ENCODE measurements around the gene AARS1.
"Not testable (repeated sequence)": the region's sequence is repeated elsewhere in the genome, so short reads cannot be mapped to it uniquely, and the experiment has no call there.

DNA sequence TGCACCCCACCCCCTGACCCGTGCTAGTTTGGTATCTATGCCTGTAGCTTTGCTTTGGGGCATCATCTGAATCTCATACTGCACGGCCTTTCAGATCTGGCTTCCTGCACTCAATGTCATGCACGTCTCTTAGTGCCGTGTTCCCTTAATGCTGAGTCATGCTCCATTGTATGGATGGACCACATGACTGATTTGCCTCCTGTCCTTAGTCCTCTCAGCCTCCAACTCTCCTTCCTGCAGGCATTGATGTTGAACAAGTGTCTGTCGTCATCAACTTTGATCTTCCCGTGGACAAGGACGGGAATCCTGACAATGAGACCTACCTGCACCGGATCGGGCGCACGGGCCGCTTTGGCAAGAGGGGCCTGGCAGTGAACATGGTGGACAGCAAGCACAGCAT lies 43.4 kb upstream of the AARS1 start:
- not testable (repeated sequence) for TF ChIP-seq CTCF, EZH2phosphoT487, EZH2 (IDR thresholded peaks at IDR 0.05)
